ENCODE data around the gene RAB31. TPM values are rescaled to one million over a fixed set of nuclear protein-coding genes. Genes with fewer than 3 reads are reported as not detected.

RAB31 gene
- total RNA-seq, 1 donor from 2014 or later = 18.9 TPM

DNA sequence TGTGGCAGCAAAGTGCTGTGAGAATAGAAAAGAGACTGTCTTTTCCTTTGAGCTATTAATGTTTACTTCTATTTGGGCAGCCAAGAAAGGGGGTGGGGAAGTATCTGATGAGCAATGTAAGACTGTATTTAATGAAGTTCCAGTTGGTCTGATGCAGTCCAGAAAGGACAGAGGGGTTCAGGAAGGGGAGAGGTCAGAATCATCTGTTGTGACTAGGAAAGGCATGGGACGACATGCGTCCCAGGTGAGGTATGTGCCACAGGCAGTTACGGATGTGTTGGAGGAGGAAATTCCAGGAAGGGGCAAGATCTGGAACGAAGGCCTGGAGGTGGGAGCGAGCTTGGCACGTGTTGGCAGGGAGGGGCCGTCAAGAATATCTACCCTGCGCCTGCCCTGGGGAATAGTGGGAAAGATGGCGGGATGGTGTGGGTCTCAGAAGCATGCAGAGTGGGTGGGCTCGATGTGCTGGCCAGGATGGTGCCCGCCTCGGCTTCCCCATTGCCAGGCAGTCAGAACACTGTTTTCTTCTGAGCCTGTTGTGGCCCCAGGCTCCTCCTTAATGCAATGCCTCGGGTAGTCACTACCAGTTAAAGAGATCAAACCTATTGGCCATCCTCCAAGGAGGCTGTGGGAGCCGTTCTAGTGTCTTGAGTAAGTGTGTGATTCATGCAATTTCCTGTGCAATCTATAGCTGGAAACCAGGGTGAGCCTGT is 119.8 kb downstream of the RAB31 start:
- H3K36me3 Mint-ChIP-seq (ENCODE audit: low read depth) = no peaks in the 10 kb centered on the region
- no peaks in the 10 kb centered on the region for H3K9me3 Mint-ChIP-seq
- H3K27ac Mint-ChIP-seq (ENCODE audit: unreplicated experiment) = peak overlapping the region; percentile 28
- no peaks in the 10 kb centered on the region for H3K27me3 Mint-ChIP-seq (ENCODE audit: low read depth)
- TF ChIP-seq, protein P1, sequence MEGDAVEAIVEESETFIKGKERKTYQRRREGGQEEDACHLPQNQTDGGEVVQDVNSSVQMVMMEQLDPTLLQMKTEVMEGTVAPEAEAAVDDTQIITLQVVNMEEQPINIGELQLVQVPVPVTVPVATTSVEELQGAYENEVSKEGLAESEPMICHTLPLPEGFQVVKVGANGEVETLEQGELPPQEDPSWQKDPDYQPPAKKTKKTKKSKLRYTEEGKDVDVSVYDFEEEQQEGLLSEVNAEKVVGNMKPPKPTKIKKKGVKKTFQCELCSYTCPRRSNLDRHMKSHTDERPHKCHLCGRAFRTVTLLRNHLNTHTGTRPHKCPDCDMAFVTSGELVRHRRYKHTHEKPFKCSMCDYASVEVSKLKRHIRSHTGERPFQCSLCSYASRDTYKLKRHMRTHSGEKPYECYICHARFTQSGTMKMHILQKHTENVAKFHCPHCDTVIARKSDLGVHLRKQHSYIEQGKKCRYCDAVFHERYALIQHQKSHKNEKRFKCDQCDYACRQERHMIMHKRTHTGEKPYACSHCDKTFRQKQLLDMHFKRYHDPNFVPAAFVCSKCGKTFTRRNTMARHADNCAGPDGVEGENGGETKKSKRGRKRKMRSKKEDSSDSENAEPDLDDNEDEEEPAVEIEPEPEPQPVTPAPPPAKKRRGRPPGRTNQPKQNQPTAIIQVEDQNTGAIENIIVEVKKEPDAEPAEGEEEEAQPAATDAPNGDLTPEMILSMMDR (conservative IDR thresholded peaks at IDR 0.05) = no peak
- peaks cover 7% of the 10 kb centered on the region for H3K4me1 Mint-ChIP-seq
- no peak for DNase-seq (ENCODE audit: low read depth, low spot score)
- H3K4me3 Mint-ChIP-seq = no peak overlapping the region

DNA sequence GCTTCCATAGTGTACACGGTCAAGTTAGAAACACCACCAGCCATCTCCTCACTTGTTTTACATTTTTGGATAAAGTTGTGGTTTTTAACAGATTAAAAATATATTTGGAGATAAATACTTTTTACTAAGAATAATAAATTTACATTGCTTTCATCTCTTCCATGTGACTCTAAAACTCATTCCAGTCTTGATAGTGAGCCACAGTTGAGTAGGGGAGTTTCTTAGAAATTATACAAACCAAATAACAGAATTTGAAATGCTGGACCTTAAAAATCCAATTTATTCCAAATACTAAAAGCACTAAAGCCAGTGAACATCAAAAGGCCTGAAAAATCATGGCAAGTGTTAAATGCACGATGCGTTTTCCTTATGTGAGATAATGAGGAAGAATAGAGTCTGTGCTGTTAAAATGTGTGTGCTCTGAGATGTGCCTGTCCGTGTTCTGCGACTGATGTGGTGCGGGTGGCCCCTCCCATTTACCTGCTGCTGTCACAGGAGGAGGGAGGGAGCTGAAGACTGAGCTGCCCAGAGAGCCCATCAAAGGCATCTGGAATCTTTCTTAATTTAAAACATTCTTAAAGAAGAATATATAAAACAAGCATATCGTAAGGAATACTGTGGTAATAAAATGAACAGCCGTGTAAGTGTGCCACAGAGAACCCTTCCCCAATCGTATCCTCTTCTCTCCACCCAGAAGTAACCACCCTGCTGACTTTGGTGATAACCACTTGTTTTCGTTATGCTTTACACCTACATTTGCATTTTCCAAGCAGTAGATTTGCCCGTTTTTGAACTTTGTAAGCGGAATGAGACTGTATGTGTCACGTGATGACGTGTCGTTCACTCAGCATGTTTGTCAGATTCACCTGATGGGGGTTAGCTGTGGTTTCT is 120.7 kb downstream of the RAB31 start:
- Mint-ChIP-seq H3K27me3 (ENCODE audit: low read depth) (no peaks in the 10 kb centered on the region), H3K4me3 (no peak overlapping the region), H3K9me3 (no peaks in the 10 kb centered on the region), H3K36me3 (ENCODE audit: low read depth) (peaks cover 2% of the 10 kb centered on the region), H3K4me1 (peaks cover 7% of the 10 kb centered on the region), H3K27ac (ENCODE audit: unreplicated experiment) (no peak overlapping the region)
- DNase-seq (ENCODE audit: low read depth, low spot score) = no peak
- TF ChIP-seq, protein P1 (conservative IDR thresholded peaks at IDR 0.05) = no peak

- H3K4me3 Mint-ChIP-seq = no peak overlapping the region
- H3K4me1 Mint-ChIP-seq = peaks cover 7% of the 10 kb centered on the region
- H3K27ac Mint-ChIP-seq (ENCODE audit: unreplicated experiment) = no peak overlapping the region
- no peaks in the 10 kb centered on the region for H3K27me3 Mint-ChIP-seq (ENCODE audit: low read depth)
- TF ChIP-seq, protein P1 (conservative IDR thresholded peaks at IDR 0.05) = no peak
- no peaks in the 10 kb centered on the region for H3K9me3 Mint-ChIP-seq
- no peak for DNase-seq (ENCODE audit: low read depth, low spot score)
- peaks cover 2% of the 10 kb centered on the region for H3K36me3 Mint-ChIP-seq (ENCODE audit: low read depth)
Measured at GRCh38 chr18:9829397-9829712, 121.3 kb downstream of the RAB31 start.

- Mint-ChIP-seq H3K27me3 (ENCODE audit: low read depth) (no peaks in the 10 kb centered on the region), H3K27ac (ENCODE audit: unreplicated experiment) (no peak overlapping the region), H3K4me1 (peaks cover 4% of the 10 kb centered on the region), H3K4me3 (no peak overlapping the region), H3K36me3 (ENCODE audit: low read depth) (peaks cover 2% of the 10 kb centered on the region), H3K9me3 (no peaks in the 10 kb centered on the region)
- TF ChIP-seq, protein P1 (conservative IDR thresholded peaks at IDR 0.05) = peak; percentile 40
- no peak for DNase-seq (ENCODE audit: low read depth, low spot score)
Measured at GRCh38 chr18:9831036-9831722, 123.1 kb downstream of the RAB31 start.

DNA sequence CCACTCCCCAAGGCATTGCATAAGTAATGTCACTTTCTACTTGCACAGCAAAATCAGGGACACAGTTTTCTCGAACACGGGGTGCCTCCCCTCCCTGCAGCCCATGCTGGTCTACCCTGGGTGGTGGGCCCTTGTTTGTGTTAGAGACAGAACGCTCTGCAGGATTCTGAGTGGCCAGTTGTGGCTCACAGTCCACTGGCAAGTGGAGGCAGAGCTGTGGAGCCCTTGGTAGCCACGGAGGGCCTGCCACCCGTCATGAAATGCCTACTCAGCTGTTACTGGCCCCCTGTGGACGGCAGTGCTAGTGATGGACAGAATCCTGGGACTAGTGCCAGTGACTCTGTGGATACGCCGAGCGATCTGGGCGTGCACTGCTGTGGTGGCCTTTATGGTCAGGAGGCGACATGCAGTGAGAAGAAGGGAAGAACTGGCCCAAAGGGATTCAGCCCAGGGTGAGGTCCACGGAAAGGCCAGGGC is 123.7 kb downstream of the RAB31 start:
- peaks cover 4% of the 10 kb centered on the region for H3K4me1 Mint-ChIP-seq
- DNase-seq (ENCODE audit: low read depth, low spot score) = no peak
- no peaks in the 10 kb centered on the region for H3K9me3 Mint-ChIP-seq
- no peaks in the 10 kb centered on the region for H3K27me3 Mint-ChIP-seq (ENCODE audit: low read depth)
- no peak overlapping the region for H3K4me3 Mint-ChIP-seq
- TF ChIP-seq, protein P1 (conservative IDR thresholded peaks at IDR 0.05) = no peak
- H3K27ac Mint-ChIP-seq (ENCODE audit: unreplicated experiment) = no peak overlapping the region
- H3K36me3 Mint-ChIP-seq (ENCODE audit: low read depth) = peaks cover 2% of the 10 kb centered on the region

Measured in neural crest cell (in vitro differentiated cells).